AG09309 (cell line): ENCODE data around the gene SMARCC2.

Experiments used
- DNase-seq: peaks from one replicate; pipeline ENCODE4 v3.0.0-alpha.2; 2010; ENCODE audit warnings: low read depth
- H3K4me3 ChIP-seq: 2 replicates; pipeline ENCODE4 v1.5.1; 2011; ENCODE audit warnings: mild to moderate bottlenecking, low read depth, low read length, moderate library complexity; ENCODE audit not compliant: control insufficient read depth
- TF ChIP-seq, protein P1 (sequence below): IDR thresholded peaks from 2 replicates; pipeline ENCODE4 v1.5.1; 2011; ENCODE audit warnings: mild to moderate bottlenecking, low read depth, low read length, inconsistent platforms; ENCODE audit not compliant: insufficient read depth, control insufficient read depth; ENCODE audit errors: missing control alignments

SMARCC2 gene

DNA sequence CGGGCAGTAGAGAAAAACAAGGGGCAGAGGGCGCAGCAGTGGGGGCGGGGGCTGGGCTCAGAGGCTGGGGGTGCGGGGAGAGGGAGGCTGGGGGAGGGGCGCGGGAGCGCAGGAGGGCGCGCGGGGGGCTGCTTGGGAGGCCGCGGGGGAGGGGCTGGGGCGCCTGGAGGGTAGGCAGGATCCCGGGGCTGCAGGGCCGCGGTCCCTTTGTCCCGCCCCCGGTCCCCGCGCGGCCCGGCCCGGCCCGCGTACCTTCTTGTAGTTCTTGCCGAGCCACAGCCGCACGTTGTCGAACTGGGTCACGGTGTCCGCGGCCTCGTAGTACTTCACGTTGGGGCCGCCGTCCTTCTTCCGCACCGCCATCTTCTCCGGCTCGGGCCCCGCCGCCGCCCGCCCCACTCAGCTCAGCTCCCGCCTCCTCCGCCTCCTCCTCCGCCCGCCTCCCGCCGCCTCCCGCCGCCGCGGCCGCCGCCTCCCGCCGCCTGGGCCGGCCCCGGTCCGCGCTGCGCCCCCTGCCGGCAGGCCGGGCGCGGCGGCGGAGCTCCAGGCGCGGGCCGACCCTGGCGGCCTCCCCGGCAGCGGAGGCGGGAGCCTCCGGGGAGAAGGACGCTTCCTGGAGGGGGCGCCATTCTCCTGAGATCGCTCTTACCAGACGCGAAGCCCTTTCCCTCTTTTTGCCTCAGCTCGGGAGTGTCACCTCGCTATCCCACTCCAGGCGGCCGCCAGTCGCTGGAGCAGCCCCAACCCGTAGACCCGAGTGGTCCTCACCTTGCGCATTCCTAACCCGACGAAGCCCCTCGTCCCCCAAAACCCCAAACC, at the start of gene SMARCC2:
Gene SMARCC2, minus strand, starts transcription at position 385 of the 819 bp plus-strand sequence. Its CDS starts 22 bp downstream, at position 363.
- H3K4me3 ChIP-seq = peak within 1 kb of the TSS; percentile 92
- TF ChIP-seq, protein P1, sequence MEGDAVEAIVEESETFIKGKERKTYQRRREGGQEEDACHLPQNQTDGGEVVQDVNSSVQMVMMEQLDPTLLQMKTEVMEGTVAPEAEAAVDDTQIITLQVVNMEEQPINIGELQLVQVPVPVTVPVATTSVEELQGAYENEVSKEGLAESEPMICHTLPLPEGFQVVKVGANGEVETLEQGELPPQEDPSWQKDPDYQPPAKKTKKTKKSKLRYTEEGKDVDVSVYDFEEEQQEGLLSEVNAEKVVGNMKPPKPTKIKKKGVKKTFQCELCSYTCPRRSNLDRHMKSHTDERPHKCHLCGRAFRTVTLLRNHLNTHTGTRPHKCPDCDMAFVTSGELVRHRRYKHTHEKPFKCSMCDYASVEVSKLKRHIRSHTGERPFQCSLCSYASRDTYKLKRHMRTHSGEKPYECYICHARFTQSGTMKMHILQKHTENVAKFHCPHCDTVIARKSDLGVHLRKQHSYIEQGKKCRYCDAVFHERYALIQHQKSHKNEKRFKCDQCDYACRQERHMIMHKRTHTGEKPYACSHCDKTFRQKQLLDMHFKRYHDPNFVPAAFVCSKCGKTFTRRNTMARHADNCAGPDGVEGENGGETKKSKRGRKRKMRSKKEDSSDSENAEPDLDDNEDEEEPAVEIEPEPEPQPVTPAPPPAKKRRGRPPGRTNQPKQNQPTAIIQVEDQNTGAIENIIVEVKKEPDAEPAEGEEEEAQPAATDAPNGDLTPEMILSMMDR = peak; percentile 75
- DNase-seq = peak; percentile 56

DNA sequence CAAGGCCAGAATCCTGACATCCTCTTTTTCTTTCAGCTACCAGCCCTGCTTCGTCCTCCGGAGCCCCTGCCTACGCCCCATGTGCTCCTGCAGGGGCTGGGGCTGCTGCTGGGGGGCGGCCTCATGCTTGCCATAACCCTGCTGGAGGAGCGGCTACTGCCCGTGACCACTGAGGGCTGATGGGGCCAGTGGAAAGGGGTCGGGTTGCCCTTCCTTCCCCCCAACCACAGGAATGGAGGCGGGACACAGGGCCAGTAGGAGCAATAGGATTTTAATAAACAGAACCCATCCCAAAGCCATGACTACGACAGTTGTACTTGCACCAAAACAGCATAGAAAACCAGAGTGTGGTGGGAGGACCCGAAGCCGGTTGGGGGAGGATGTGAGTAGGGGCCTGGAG, 48.3 kb upstream of the SMARCC2 start:
- no peak for DNase-seq
- no peak overlapping the region for H3K4me3 ChIP-seq
- TF ChIP-seq, protein P1 = no peak

DNA sequence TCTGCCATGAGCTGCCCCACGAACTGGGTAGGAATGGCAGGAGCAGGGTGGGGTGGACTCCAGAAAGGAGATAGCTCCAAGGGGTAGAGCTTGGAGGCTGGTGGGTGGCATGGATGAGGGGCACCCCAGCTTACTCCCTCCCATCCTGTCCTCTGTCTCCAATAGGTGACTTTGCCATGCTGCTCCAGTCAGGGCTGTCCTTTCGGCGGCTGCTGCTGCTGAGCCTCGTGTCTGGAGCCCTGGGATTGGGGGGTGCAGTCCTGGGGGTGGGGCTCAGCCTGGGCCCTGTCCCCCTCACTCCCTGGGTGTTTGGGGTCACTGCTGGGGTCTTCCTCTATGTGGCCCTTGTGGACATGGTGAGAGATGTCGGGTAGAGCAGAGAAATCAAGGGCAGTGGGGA, 47.7 kb upstream of the SMARCC2 start:
- H3K4me3 ChIP-seq = no peak overlapping the region
- DNase-seq = no peak
- TF ChIP-seq, protein P1 = no peak

DNA sequence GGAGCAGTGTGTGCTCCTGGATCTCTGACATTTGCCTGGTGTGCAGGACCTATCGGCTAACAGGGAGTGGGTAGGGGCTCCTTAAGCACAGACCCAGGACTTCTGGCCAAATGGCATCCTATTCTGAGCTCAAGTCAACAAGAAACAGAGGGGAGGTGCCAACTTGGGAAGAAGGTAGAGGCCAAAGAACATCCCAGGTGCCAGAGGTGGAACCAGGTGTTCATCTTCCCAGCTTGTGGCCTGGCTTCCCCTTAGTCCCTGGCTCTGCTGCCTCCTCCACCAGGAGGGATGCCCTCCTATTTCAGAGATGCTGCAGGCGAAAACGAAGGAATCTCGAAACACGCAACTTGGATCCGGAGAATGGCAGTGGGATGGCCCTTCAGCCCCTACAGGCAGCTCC, 46.8 kb upstream of the SMARCC2 start:
- no peak overlapping the region for H3K4me3 ChIP-seq
- no peak for DNase-seq
- TF ChIP-seq, protein P1 = no peak

DNA sequence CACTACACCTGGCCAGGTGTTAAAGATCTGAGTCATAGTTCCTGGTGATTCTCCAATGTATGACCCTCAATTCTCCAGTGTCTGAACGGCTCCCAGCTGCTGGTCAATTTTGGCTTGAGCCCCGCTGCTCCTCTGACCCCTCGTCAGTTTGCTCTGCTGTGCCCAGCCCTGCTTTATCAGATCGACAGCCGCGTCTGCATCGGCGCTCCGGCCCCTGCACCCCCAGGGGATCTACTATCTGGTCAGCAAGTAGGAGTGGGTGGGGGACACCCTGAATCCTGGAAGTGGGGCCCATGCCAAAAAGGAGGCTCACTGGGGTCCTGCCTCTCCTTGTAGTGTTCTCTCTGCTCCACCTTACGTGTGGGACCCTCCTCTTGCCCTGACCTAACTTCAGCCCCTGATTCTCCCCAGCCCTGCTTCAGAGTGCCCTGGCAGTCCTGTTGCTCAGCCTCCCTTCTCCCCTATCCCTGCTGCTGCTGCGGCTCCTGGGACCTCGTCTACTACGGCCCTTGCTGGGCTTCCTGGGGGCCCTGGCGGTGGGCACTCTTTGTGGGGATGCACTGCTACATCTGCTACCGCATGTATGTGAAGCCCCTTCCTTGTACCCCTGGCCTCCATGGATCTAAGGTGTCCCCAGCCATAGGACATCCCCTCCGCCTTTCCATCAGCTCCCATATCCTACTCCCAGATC, 45.6 kb upstream of the SMARCC2 start:
- DNase-seq = no peak
- TF ChIP-seq, protein P1 = no peak
- no peak overlapping the region for H3K4me3 ChIP-seq

DNA sequence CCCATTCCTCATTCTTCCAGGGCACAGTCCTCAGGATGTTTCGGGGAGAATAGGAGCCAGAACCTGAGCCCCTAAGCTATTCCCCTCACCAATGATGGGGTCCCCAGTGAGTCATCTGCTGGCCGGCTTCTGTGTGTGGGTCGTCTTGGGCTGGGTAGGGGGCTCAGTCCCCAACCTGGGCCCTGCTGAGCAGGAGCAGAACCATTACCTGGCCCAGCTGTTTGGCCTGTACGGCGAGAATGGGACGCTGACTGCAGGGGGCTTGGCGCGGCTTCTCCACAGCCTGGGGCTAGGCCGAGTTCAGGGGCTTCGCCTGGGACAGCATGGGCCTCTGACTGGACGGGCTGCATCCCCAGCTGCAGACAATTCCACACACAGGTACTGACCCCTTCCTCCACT, 41.9 kb upstream of the SMARCC2 start:
- no peak for DNase-seq
- no peak overlapping the region for H3K4me3 ChIP-seq
- TF ChIP-seq, protein P1 = no peak
